Raji (cell line): ENCODE results near the gene TMEM53.

ENCODE experiments used
- POLR2A ChIP-seq: IDR thresholded peaks from 2 replicates; pipeline ENCODE4 v1.6.1; 2011; ENCODE audit warnings: low read depth, low read length, control low read depth; ENCODE audit not compliant: insufficient read depth

TMEM53 gene

DNA sequence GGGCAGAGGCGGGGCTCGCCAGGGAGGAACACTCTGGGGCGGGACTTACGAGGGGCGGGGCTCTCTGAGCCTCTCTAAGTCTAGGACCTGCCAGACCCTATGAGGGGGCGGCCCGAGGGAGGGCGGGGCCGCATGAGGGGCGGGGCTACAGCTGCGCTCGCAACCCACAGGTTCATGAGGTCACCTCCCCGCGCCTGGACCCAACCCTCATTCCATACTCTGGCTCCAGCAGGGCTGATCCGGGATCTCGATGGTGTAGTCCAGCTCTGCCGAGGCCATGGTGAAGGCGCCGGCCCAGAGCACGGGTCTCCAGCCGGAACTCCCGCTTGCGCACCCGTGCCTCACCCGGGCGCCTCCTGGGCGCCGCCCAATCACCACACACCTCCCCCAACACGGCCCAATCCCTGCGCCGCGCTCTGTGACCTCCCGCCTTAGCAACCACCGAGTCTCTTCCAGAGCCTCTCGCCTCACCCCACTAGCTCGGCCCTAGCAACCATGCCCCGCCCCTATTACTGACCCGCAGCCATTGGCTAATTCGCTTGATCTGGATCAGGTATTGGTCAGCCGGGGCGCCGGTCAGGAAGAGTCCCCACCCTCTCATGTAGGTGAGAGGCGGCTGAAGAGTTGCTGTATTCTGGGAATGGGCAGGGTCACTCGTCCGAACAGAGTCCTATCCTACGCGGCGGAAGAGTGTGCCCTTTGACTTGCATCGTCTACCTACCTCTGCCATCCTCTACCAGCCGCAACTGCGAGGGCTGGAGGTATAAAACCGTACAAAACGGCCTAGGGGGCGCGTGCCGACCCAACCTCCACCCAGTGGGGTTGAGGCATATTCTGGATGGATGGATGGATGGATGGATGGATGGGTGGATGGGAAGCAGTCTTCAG, at the start of gene TMEM53, which contains the start of gene ARMH1:
TMEM53 (minus strand) TSS at position 369 of the 888 bp plus-strand sequence; CDS start at position 279, 90 bp downstream.
ARMH1 (plus strand) TSS at position 602 of the 888 bp plus-strand sequence. CDS start 14,984 bp downstream, outside the sequence.
- peak; percentile 82 for TF ChIP-seq POLR2A

DNA sequence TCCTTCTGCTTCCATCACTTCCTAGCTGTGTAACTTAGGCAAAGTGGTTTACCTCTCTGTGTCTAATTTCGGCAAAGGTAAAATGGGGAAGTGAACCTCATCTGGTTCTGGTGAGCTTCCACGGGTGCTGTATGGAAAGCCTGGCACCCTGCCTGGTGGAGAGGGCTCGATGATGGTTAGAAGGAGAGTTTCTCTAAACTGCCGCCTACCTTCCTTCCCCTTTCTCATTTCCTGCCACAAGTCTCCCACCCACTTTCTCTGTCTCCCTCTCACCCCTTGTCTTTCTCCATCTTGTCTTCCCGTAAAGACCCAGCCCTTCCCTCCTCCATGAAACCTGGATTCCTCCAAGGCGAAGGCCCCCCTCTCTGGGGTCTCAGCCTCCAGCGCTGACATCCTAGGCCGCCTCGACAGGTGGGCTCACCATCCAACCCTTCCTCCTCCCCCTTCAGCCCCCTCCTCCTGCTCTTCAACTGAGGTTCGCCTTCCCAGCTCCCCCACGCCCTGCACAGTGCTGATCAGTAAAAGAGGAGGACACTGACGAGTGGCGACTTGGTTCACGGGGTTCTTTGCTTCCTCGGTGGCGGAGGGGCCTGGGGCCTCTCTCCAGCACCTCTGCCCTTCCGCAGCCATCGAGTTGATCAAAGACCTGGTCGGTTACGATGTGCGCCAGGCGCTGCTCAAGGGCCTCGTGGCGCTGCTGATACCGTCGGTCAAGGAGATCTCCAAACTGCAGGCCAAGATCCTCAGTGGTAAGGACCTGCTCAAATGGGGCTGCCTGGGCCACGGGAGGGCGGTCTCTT, 49.4 kb upstream of the TMEM53 start:
- TF ChIP-seq POLR2A, result peak; percentile 45; the same call in 1 of the 2 replicates

DNA sequence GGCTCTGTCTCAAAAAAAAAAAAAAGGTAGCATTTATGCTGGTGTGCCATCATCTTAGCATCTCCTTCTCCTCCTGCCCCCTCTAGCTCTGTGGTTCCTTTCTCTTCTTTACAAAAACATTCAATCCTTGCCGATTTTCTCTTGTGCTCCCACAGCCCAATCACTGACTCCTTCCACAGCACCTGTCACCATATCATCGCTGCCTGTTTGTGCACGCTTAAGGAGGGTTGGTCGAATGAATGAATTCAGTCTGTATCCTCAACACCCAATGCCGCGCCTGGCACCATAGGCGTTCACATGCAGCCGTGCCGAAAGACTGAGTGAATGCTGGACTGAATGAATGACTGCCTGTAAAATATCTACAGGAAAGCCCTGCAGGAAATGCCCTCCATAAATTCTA, 48.8 kb upstream of the TMEM53 start:
- TF ChIP-seq POLR2A, result no peak

DNA sequence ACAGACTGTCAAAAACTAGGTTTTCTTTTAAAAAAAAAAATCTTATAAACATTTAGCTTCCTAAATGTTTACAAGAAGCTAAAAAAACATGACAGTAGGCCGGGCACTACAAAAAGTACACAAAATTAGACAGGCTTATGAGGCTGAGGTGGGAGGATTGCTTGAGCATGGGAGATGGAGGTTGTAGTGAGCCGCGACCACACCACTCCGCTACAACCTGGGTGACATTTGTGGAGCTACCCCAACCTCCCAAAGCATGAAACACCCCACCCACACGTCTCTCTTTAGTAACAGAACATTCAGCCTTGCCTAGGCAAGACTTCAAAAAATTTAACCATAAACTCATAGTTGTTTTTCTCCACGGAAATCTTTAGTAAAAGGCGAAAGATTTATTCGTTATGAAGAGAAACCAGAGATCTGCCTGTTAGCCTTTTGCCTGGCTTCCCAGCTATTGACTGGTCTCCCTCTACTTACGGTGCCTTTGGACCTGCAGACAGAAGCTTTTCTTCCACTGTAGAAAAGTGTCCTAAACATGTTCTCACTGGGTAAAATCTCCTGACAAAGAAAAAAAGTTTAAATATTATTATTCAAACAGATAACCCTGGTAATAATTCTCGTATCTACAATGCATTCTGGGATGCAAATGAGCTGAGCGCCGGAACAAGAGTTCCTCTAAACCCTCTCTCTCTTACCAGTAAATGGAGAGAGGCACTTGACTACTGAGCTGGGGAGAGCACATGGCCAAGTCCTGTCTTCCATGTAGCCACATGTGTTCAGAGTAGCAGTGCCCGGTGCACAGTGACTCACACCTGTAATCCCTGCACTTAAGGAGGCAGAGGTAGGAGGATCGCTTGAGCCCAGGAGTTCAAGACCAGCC, 47.4 kb upstream of the TMEM53 start:
- peak; percentile 100 for TF ChIP-seq POLR2A

DNA sequence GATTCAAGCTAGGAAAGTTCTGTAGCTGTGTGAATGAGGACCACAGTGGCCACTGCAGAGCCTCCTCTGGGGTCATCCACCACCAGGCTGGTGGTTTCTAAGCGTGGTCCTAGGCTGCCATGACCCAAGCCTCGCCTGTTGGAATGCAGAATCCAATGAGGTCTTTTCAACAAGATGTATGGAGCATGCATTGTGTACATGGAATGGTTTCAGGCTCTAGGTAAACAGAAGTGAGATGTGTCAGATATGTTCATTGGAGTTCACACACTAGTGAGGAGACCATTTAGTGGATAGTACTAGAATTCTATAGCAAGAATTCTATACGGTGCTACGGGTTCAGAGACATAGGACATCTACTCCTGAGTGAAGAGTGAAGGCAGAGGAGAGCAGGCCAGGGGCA, 46.0 kb upstream of the TMEM53 start:
- TF ChIP-seq POLR2A, result no peak

DNA sequence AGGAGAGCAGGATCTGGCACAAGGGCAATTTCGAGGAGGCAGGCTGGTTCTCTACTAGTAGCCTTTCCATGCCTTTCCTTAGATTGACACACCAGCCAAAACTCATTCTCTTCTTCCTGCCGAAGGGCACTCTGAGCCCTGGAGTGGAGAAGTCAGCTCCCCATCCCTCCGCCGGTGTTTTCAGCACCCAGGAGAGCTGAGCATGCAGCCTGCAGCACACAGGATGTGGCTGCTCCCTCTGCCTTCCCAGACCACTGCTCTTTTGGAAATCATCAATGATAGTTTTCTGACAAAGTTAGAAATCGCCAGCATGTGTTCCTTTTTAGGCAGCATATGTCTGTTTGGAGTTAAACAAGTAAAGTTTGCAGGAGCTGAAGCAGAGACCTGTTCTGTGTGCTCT, 45.0 kb upstream of the TMEM53 start:
- TF ChIP-seq POLR2A, result no peak

DNA sequence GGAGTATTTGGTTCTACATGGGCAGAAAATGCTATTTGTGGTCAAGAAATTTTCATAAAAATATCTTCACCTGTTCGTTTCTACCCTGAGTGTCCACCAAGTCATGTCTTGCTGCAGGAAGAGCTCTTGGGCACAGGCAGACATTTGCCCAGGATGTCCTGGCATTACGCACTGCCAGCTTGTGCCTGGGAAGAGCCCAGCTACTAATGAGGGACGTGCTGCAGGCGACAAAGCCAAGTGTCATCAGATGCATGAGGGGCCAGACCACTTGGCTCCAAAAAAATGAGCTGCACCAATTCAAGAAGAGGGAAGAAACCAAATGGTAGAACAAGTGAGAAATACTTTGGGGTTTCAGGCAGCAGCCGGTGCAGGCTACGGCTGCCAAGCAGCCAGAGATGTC, 43.8 kb upstream of the TMEM53 start:
- TF ChIP-seq POLR2A, result no peak

DNA sequence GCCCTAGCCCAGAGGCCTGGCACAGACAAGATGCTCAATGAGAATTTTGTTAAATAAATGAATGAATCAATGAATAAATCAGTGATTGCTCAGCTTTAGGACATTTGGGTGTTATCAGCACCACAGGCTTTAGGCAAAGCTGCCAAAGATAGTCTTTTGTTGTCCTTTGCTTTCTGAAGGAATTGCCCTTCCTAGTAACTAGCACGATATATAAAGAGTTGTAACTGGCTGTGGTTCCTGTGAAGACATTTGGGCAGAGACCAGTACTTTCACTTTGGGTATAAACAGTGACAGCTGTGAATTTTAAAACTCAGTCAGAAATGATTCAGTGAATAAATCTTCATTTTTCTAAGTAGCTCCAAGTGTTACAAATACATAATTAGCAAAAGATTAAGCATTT, 43.4 kb upstream of the TMEM53 start:
- TF ChIP-seq POLR2A, result no peak

DNA sequence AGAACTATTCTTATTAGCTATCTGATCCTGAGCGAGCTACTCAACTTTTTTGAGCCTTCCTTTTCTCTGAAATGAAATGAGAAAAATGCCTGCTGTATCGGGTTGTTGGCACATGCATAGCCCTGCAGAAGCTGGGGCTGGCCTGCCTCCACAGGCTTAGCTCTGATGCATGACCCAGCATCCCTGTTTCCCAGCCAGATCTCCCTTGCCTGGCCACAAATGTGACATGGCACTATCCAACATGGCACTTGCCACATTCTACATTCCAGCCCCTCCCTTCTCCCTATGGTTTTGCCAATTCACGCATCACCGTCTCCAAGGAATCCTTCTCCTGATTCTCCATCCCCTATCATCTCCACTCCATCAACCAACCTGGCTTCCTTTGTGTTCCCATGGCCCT, 42.9 kb upstream of the TMEM53 start:
- no peak for TF ChIP-seq POLR2A

DNA sequence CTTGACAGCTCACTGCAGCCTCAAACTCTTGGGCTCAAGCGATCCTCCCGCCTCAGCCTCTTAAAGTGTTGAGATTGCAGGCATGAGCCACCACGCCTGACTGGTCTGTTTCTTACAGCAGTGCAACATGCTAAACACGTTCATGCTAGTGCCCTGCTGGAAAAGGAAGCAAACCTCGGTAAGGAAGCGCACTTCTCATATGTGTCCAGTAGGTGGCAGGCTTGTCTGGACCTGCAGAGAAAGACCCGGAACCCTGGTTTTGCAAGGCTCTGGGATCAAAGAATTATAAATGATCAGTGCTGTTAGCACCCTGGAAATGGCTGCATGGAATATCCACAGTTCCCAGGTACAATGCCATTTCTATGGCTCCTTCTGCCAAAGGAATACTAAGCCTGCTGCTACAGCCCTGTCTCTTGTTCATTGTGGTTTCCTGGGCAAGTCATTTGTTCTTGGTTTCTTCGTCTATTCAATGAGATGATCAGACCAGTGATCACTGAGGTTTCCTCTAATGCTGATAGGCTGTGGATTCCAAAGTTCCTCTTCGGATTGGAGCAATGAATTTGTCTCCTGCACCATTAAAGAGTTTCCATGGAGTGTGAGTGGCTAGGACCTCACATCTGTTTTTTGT, 40.8 kb upstream of the TMEM53 start:
- peak; percentile 52; the same call in 1 of the 2 replicates for TF ChIP-seq POLR2A

DNA sequence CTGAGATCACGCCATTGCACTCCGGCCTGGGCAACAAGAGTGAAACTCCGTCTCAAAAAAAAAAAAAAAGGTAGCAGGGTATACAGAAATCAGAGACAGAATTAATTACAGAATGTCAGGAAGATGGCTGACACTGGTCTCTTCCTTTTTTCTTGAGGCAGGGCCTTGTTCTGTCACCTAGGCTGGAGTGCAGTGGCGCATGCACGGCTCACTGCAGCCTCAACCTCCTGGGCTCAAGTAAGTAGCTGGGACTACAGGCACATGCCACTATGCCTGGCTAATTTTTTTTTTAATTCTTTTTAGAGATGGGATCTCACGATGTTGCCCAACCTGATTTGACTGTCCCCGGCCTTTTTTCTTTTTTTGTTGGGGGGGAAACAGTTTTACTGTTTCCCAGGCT, 40.3 kb upstream of the TMEM53 start:
- no peak for TF ChIP-seq POLR2A

DNA sequence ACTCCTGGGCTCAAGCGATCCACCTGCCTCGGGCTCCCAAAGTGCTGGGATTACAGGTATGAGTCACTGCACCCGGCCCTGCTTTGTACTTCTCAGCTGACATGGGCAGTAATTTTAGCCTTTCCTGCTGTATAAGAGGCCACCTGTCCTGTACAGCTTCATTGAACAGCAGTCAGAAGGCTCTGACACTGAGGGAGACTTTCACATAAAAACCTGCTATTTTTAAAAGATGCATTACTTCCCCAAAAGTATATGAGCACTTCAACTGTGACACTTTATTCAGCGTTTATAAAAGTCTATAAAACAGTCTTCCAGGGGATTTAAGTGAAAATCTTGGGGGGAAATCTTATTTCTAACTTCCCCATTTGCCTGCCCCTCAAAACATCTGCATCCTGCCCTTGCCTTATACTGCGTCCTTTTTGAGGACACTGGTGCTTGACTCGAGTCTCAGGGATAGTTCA, 39.1 kb upstream of the TMEM53 start:
- TF ChIP-seq POLR2A, result no peak

DNA sequence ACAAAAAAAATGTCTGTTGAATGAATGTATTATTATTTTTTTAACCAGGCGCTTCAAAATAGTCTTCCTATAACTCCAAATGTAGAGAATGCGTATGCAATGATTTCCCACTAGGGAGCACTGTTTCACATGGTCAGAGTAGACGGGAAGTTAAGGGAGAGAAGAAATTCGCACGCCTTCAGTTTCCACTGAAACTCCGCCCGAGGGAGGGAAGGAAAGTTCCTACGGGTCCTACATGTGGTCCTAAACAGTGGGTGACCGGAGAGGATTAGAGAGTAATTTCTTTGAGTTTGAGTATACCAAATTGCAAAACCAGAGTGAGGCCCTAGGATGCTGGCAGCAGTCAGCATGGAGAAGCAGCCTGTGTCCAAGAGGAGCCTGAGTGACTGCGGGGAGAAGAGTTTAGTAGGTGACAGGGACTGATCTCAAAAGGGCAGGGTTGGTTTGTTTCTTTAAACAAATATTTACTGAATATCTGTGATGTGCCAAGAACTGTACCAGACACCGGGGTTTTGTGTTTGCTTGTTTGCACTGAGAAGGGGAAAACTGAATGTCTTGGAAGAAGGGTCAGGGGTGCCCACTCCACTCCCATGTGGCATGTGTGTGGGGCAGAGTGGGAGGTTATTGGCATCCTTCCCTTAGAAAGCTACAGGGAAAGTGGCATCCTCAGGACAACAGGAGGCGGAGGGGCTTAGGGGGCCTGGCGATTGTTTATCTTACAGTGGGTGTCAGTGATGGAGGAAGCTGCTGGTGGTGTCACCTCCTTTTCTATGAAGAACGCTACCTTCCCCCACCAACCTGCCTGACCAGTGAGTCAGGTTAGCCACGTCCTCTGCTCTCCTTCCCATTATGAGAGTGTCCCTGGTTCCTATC, 33.9 kb upstream of the TMEM53 start:
- TF ChIP-seq POLR2A, result no peak
